Hematopoietic multipotent progenitor cell treated with erythropoietin and hydrocortisone succinate and interleukin-3 and kit ligand, for 4 days (in vitro differentiated cells): Measurements from ENCODE around the gene SEMA6A.

ENCODE experiments used
- DNase-seq: peaks from one replicate; pipeline ENCODE4 v3.0.0-alpha.2; 2015

The SEMA6A gene

GRCh38 chr5:116428966-116429365, 145.7 kb downstream of the SEMA6A start:
- DNase-seq, result no peak

GRCh38 chr5:116428413-116428812, 146.2 kb downstream of the SEMA6A start:
- DNase-seq, result no peak

- no peak for DNase-seq
These were observed 149.7 kb downstream of the SEMA6A start for GRCh38 chr5:116424951-116425350.

- no peak for DNase-seq
These were observed 150.4 kb downstream of the SEMA6A start for GRCh38 chr5:116424258-116424615.

GRCh38 chr5:116423587-116424257, 150.9 kb downstream of the SEMA6A start:
- DNase-seq, result no peak

- no peak for DNase-seq
These were observed 151.5 kb downstream of the SEMA6A start for GRCh38 chr5:116423141-116423540.

GRCh38 chr5:116421080-116421629, 153.5 kb downstream of the SEMA6A start:
- peak; percentile 83 for DNase-seq

GRCh38 chr5:116420540-116420939, 154.1 kb downstream of the SEMA6A start:
- DNase-seq, result no peak

- DNase-seq, result no peak
These were observed 155.4 kb downstream of the SEMA6A start for GRCh38 chr5:116419258-116419657.

- no peak for DNase-seq
These were observed 155.8 kb downstream of the SEMA6A start for GRCh38 chr5:116418774-116419173.

GRCh38 chr5:116418016-116418415, 156.6 kb downstream of the SEMA6A start:
- no peak for DNase-seq

- DNase-seq, result no peak
These were observed 158.6 kb downstream of the SEMA6A start for GRCh38 chr5:116415989-116416388.

GRCh38 chr5:116415182-116415581, 159.4 kb downstream of the SEMA6A start:
- DNase-seq, result no peak

- no peak for DNase-seq
These were observed 163.5 kb downstream of the SEMA6A start for GRCh38 chr5:116411101-116411571.

GRCh38 chr5:116410336-116410890, 164.2 kb downstream of the SEMA6A start:
- DNase-seq, result no peak

- no peak for DNase-seq
These were observed 164.9 kb downstream of the SEMA6A start for GRCh38 chr5:116409591-116410296.

GRCh38 chr5:116406306-116407041, 168.1 kb downstream of the SEMA6A start:
- no peak for DNase-seq

GRCh38 chr5:116404792-116405191, 169.8 kb downstream of the SEMA6A start:
- DNase-seq, result no peak

- DNase-seq, result no peak
These were observed 170.6 kb downstream of the SEMA6A start for GRCh38 chr5:116404016-116404415.

GRCh38 chr5:116402235-116402634, 172.4 kb downstream of the SEMA6A start:
- DNase-seq, result no peak

- DNase-seq, result no peak
These were observed 173.0 kb downstream of the SEMA6A start for GRCh38 chr5:116401576-116401975.

GRCh38 chr5:116396476-116397099, 178.0 kb downstream of the SEMA6A start:
- DNase-seq, result no peak
